HG02885 (cell line): ENCODE measurements around the gene TMEM53.
"Not testable (repeated sequence)": the region's sequence is repeated elsewhere in the genome, so short reads cannot be mapped to it uniquely, and the experiment has no call there.

Experiments
- ATAC-seq: cut with Tn5 transposase; IDR thresholded peaks from one replicate; pipeline ENCODE4 v1.9.1; 2021; ENCODE audit warnings: mild to moderate bottlenecking; ENCODE audit not compliant: unreplicated experiment, poor library complexity

Gene TMEM53

DNA sequence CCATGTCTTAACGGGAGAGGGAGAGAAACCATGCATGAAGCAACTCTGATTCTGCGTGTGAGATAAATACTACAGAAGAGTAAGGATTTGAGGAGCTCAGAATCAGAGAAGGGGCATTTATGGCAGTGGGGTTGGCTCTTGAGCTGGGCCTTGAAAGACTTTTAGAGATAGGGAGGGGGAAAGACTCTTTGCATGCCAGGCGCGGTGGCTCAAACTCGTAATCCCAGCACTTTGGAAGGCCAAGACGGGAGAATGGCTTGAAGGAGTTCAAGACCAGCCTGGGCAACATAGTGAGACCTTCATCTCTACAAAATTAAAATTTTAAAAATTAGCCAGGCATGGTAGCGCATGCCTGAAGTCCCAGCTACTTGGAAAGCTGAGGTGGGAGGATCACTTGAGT is 905 bp upstream of the TMEM53 start:
- ATAC-seq = no peak

GRCh38 chr1:44673675-44674112 is 587 bp downstream of the TMEM53 start:
- ATAC-seq = peak; percentile 2

- no peak for ATAC-seq
Observed at GRCh38 chr1:44672961-44673674, 1.2 kb downstream of the TMEM53 start.

- no peak for ATAC-seq
Observed at GRCh38 chr1:44672254-44672955, 1.9 kb downstream of the TMEM53 start.

GRCh38 chr1:44670751-44671640 is 3.3 kb downstream of the TMEM53 start:
- ATAC-seq = no peak

DNA sequence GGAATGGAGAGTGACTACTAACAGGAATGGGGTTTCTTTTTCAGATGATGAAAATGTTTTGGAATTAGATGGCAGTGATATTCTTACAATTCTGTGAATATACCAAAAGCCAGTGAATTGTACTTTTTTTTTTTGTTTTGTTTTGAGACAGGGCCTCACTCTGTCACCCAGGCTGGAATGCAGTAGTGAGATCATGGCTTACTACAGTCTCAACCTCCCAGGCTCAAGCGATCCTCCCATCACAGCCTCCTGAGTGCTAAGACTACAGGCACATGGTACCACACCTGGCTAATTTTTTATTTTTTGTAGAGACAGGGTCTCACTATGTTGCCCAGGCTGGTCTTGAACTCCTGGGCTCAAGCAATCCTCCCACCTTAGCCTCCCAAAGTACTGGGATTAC is 7.6 kb downstream of the TMEM53 start:
- ATAC-seq = not testable (repeated sequence)

DNA sequence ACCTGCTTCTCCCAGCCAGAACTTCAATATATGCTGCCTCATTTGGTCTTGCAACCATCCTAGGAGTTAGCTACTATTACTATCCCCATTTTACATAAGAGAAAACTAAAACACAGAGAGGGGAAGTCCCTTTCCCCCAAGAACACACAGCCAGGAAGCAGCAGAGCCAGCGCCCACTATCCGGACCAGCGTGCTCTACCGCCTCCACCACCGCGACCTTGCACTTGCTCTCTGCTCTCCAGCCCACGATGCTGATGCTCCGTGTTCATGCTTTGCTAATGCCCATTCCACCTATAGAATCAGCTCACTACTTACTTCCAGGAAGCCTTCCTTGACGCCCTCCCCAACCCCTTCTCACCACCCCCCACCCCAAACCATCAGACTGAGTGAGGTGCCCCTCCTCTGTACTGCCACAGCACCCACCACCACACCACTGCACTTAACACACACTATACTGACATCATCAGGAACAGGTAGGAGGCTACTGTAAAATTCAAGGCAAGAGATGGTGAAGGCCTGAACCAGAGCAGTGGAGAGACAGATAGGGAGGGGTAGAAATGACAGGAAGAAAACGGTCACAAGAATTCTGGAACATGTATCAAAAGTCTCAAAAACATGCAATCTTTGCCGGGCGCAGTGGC is 9.4 kb downstream of the TMEM53 start:
- ATAC-seq = peak; percentile 52

- no peak for ATAC-seq
Observed at GRCh38 chr1:44663417-44663816, 10.9 kb downstream of the TMEM53 start.

- ATAC-seq = no peak
Observed at GRCh38 chr1:44662683-44663030, 11.6 kb downstream of the TMEM53 start.

DNA sequence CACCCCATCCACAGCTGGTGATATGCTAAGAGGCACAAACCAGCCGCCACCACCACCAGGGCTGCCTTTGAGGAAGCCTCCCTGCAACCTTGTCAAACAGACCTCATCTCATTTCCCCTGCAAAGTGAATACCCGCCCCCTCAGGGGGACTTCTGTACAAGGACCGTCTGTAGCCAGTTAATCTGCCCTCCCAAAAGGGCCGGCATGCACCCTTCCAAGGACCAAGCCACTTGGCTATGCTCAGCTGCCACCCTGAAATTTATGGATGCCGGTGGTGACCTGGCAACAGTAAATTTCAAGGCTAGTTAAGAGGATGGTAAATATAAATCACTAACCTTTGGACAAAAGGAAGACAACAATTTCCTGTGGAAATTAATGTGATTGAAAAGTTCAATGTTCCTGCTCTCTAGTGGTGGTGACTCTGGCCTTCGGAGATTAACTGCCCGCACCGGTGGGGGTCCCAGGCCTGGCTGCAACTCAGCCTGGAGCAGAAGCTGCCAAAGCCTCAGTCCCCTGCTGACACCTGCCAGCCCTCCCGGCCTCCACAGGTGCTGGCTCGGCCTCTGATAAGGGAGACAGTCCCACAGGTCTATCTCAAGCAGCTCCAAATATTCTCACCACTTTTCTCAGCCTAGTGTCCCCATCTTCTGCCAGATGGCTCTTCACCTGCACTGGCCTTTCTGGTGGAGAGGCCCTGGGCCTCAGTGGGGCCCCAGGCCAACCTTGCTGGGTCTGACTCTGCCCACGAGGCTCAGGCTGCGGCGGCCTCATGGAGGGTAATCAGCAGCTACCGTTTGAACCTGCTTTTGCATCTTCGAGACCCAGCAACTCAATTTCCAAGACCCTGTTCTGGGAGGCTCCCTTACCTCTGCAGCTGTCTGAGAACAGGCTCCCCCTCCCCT is 12.2 kb downstream of the TMEM53 start:
- no peak for ATAC-seq

GRCh38 chr1:44660176-44660575 is 14.1 kb downstream of the TMEM53 start:
- no peak for ATAC-seq

- no peak for ATAC-seq
Observed at GRCh38 chr1:44659566-44659965, 14.7 kb downstream of the TMEM53 start.

DNA sequence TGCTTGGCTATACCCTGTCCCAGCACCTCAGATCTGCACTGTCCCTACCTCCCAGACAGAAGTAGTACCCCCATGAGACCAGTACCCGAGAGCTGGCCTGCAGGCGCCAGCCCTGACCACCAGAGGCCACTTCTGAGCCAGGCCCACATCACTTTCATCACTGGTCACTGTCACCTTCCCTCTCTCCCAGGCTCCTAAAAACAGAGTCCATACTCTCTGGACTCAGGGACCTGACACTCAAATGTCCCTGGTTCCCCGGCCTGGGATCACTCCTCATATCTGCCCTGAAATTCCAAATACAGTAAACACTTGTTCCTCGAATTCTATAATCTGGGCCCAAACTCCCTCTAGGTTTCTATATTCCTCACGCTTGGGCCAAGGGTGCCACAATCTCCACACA is 18.7 kb downstream of the TMEM53 start:
- no peak for ATAC-seq

- ATAC-seq = no peak
Observed at GRCh38 chr1:44654621-44655187, 19.6 kb downstream of the TMEM53 start.

- ATAC-seq = no peak
Observed at GRCh38 chr1:44653107-44653964, 20.9 kb downstream of the TMEM53 start.

DNA sequence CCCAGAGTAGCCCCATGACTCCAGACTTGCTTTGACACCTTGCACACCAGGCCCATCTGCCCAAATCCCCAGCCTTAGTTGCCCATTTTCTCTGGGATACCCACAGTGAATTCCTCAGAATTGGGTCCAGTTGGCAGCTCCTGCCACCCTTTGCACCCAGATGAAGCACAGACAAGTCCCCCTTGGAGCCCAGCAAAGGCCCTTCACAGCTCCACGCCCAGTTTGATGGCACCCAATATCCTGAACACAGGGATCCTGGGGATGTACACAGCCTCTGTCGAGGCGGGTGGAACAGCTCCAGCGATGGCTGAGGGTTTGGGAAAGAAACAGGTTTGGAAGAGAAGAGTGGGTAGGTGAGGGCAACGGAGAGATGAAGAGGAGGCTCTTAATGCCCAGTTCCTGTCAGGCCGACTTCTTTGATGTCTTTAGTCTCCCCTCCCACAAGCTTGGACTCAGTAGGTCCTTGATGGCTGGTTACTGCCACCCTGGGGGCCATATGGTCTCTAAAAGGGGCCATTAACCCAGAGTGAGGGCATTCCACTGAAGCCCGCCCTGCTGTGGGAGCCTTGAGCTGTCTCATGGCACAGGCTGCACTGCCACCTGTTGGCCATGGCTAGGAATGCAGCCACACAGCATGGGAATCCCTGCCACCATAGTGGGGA is 21.7 kb downstream of the TMEM53 start:
- ATAC-seq = no peak

GRCh38 chr1:44651069-44651468 is 23.2 kb downstream of the TMEM53 start:
- no peak for ATAC-seq
